HCT116 (cell line): Measurements from ENCODE around the gene UBL4B. TPM values are rescaled to one million over a fixed set of nuclear protein-coding genes. Genes with fewer than 3 reads are reported as not detected.

ENCODE experiments used
- ATAC-seq: fragments of 200-7000 bp; cut with Tn5 transposase; 2 replicates; pipeline ENCODE4 v1.9.1; 2020; ENCODE audit warnings: mild to moderate bottlenecking, moderate library complexity
- BruUV-seq: library from RNA; stranded (reverse); fragments of 400-500 nt; replicated peaks from 2 replicates; lab custom pipeline; 2021; lab: Mats Ljungman, UMichigan
- CTCF ChIA-PET: fragments of 300-600 bp; sonication (Branson Sonifier 250); formaldehyde crosslinking; loops from one replicate; lab custom pipeline; 2021; ENCODE audit warnings: antibody characterized with exemption; lab: Charles Lee
- POLR2A ChIA-PET: fragments of 300-600, 350-600 bp; sonication (Branson Sonifier 250); formaldehyde crosslinking; loops from one replicate; lab custom pipeline; 2021; ENCODE audit warnings: antibody characterized with exemption; lab: Charles Lee
- RAD21 ChIA-PET, 2 experiments: fragments of 300-600 bp; sonication (Branson Sonifier 250); formaldehyde crosslinking; loops; one replicate each; lab custom pipeline; 2023; ENCODE audit warnings: low total read pairs in 2 of 2; ENCODE audit not compliant: uncharacterized antibody in 2 of 2, unreplicated experiment in 2 of 2, low non-redundant PET in 1 of 2; lab: Charles Lee
- DNase-seq: peaks from one replicate; pipeline ENCODE4 v3.0.0-alpha.2; 2010; ENCODE audit warnings: low read depth, low spot score
- H2AFZ ChIP-seq: fragments of 200-600 bp; shearing (Covaris generic), sonication (generic); 2 replicates; pipeline ENCODE4 v1.6.1; 2017; ENCODE audit warnings: low read depth, mixed run types, mixed read lengths, antibody characterized with exemption, low read length; ENCODE audit not compliant: poor library complexity, severe bottlenecking
- H3K27ac ChIP-seq: 2 replicates; pipeline ENCODE4 v1.5.1; 2012; ENCODE audit warnings: low read depth, low read length
- H3K27me3 ChIP-seq: fragments of 200-600 bp; sonication (generic); 2 replicates; pipeline ENCODE4 v1.6.1; 2016; ENCODE audit warnings: mixed run types, low read length, mixed read lengths; ENCODE audit not compliant: insufficient read depth
- H3K36me3 ChIP-seq, 2 experiments: fragments of 200-500 bp in 1 of 2; fragments of 200-600 bp in 1 of 2; sonication (Bioruptor generic) in 1 of 2; sonication (generic) in 1 of 2; 2 replicates each; pipeline versions ENCODE4 v1.5.1 to v1.6.1; 2014 to 2016; ENCODE audit warnings: low read length in 2 of 2, inconsistent platforms in 1 of 2, mixed read lengths in 1 of 2, mixed run types in 1 of 2; ENCODE audit not compliant: insufficient read depth in 2 of 2, control insufficient read depth in 1 of 2
- H3K4me1 ChIP-seq, 2 experiments: fragments of 200-600 bp in 1 of 2; sonication (generic) in 1 of 2; 2 replicates each; pipeline versions ENCODE4 v1.5.1 to v1.6.1; 2012 to 2017; ENCODE audit warnings: low read length in 2 of 2, inconsistent platforms in 1 of 2, mild to moderate bottlenecking in 1 of 2, mixed read lengths in 1 of 2, mixed run types in 1 of 2, moderate library complexity in 1 of 2; ENCODE audit not compliant: insufficient read depth in 2 of 2, control insufficient read depth in 1 of 2
- H3K4me2 ChIP-seq: fragments of 200-600 bp; sonication (generic); 2 replicates; pipeline ENCODE4 v1.6.1; 2017; ENCODE audit warnings: mixed run types, low read length, mixed read lengths
- H3K4me3 ChIP-seq, 2 experiments: fragments of 200-600 bp in 1 of 2; sonication (generic) in 1 of 2; replicated peaks in 1 of 2; 2 replicates each; pipeline ENCODE4 v1.5.1; 2011 to 2016; ENCODE audit warnings: low read length in 2 of 2, control low read depth in 1 of 2, low read depth in 1 of 2, mild to moderate bottlenecking in 1 of 2, mixed read lengths in 1 of 2, mixed run types in 1 of 2
- H3K79me2 ChIP-seq: fragments of 200-600 bp; sonication (generic); 2 replicates; pipeline ENCODE4 v1.6.1; 2017; ENCODE audit warnings: mild to moderate bottlenecking, mixed run types, low read length, moderate library complexity, mixed read lengths; ENCODE audit not compliant: insufficient read depth
- H3K9ac ChIP-seq: fragments of 200-600 bp; sonication (generic); 2 replicates; pipeline ENCODE4 v1.6.1; 2016; ENCODE audit warnings: low read length, mixed read lengths
- H3K9me2 ChIP-seq: fragments of 200-600 bp; sonication (generic), shearing (Covaris generic); 2 replicates; pipeline ENCODE4 v1.6.1; 2017; ENCODE audit warnings: mixed run types, mild to moderate bottlenecking, moderate library complexity; ENCODE audit not compliant: insufficient read depth
- H3K9me3 ChIP-seq, 2 experiments: fragments of 200-500 bp in 1 of 2; fragments of 200-600 bp in 1 of 2; sonication (Bioruptor generic) in 1 of 2; sonication (generic) in 1 of 2; 2 replicates each; pipeline ENCODE4 v1.6.1; 2014 to 2017; ENCODE audit warnings: low read length in 2 of 2, mixed read lengths in 2 of 2, inconsistent platforms in 1 of 2, low read depth in 1 of 2, mild to moderate bottlenecking in 1 of 2, mixed run types in 1 of 2, moderate library complexity in 1 of 2; ENCODE audit not compliant: control insufficient read depth in 1 of 2, insufficient read depth in 1 of 2
- H4K20me1 ChIP-seq: fragments of 200-600 bp; sonication (generic), shearing (Covaris generic); 2 replicates; pipeline ENCODE4 v1.6.1; 2017; ENCODE audit warnings: mixed run types, mild to moderate bottlenecking, moderate library complexity; ENCODE audit not compliant: insufficient read depth
- ATF3 ChIP-seq: IDR thresholded peaks from 2 replicates; pipeline ENCODE4 v1.6.1; 2012
- CBX3 ChIP-seq: IDR thresholded peaks from 2 replicates; pipeline ENCODE4 v1.6.1; 2012; ENCODE audit warnings: low read depth
- CEBPB ChIP-seq: IDR thresholded peaks from 2 replicates; pipeline ENCODE4 v1.6.1; 2012; ENCODE audit warnings: low read depth
- CTCF ChIP-seq, 3 experiments: fragments of 200-600 bp in 1 of 3; sonication (generic) in 1 of 3; IDR thresholded peaks in 2 of 3; conservative IDR thresholded peaks in 1 of 3; 2 replicates each; pipeline ENCODE4 v1.5.1; 2012 to 2017; ENCODE audit warnings: low read depth in 2 of 3, low read length in 2 of 3, antibody characterized with exemption in 1 of 3, borderline replicate concordance in 1 of 3, control low read depth in 1 of 3, mild to moderate bottlenecking in 1 of 3, mixed read lengths in 1 of 3, mixed run types in 1 of 3, moderate library complexity in 1 of 3; ENCODE audit not compliant: insufficient read depth in 1 of 3
- EGR1 ChIP-seq: IDR thresholded peaks from 2 replicates; pipeline ENCODE4 v1.6.1; 2012; ENCODE audit warnings: low read depth
- EZH2 ChIP-seq: fragments of 200-600 bp; sonication (generic); IDR thresholded peaks from 2 replicates; pipeline ENCODE4 v1.6.1; 2017; ENCODE audit warnings: antibody characterized with exemption, mixed run types
- EZH2phosphoT487 ChIP-seq: fragments of 200-600 bp; IDR thresholded peaks from 2 replicates; pipeline ENCODE4 v1.6.1; 2018; ENCODE audit warnings: antibody characterized with exemption, borderline replicate concordance
- FOSL1 ChIP-seq: IDR thresholded peaks from 2 replicates; pipeline ENCODE4 v1.6.1; 2012; ENCODE audit warnings: low read depth
- MAX ChIP-seq: IDR thresholded peaks from 2 replicates; pipeline ENCODE4 v1.6.1; 2012
- POLR2A ChIP-seq: IDR thresholded peaks from 2 replicates; pipeline ENCODE4 v1.7.0; 2011; ENCODE audit warnings: borderline replicate concordance; ENCODE audit not compliant: insufficient read depth, insufficient read length; ENCODE audit errors: extremely low read depth
- REST ChIP-seq: IDR thresholded peaks from 2 replicates; pipeline ENCODE4 v1.6.1; 2012; ENCODE audit warnings: low read depth
- SIN3A ChIP-seq: IDR thresholded peaks from 2 replicates; pipeline ENCODE4 v1.6.1; 2012; ENCODE audit warnings: low read depth
- SP1 ChIP-seq: IDR thresholded peaks from 2 replicates; pipeline ENCODE4 v1.6.1; 2012; ENCODE audit warnings: low read depth
- SRF ChIP-seq: IDR thresholded peaks from 2 replicates; pipeline ENCODE4 v1.6.1; 2012; ENCODE audit warnings: low read depth
- YY1 ChIP-seq: IDR thresholded peaks from 2 replicates; pipeline ENCODE4 v1.6.1; 2011; ENCODE audit warnings: low read length, low read depth, moderate library complexity, mild to moderate bottlenecking; ENCODE audit not compliant: insufficient replicate concordance; ENCODE audit errors: extremely low read depth
- ZNF274 ChIP-seq: fragments of 200-500 bp; sonication (Bioruptor generic); IDR thresholded peaks from 2 replicates; pipeline ENCODE4 v1.6.1; 2014; ENCODE audit warnings: mild to moderate bottlenecking, low read depth, low read length, inconsistent platforms
- intact Hi-C: fragments of 100-400 bp; cut with micrococcal nuclease; formaldehyde crosslinking; loops from 2 replicates; pipeline ENCODE4 v1.10.0; 2022
- total RNA-seq: library from RNA; stranded (reverse); gene quantifications from one replicate; pipeline ENCODE4 v1.2.1, GENCODE V29; 2021; ENCODE audit not compliant: unreplicated experiment

Gene UBL4B
- total RNA-seq, 1 experiment from 2014 or later = 0.57 TPM

DNA sequence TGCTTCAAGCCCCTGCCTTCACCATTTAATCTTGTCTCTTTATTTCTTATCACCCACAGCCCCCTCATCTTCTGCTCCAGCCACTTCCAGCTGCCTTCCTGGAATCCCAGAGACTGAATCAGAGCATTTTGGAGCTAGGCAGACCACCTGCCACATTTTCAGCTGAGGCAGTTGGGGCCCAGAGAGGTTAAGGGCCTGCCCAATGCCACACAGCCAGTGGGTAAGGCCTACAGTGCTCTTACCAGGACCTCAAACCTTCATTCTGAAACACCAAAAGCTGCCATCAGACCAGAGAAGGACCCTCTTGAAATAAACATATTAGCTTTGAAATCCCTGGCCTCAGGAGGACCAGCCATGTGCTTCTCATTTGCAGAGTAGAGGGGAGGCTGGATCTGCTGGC, 20.4 kb downstream of the UBL4B start:
- H3K9me2 ChIP-seq = no peaks in the 10 kb centered on the region
- CTCF ChIA-PET = no interaction called here
- BruUV-seq = no TSS peak
- peaks cover 2 to 8% of the 10 kb centered on the region in 2 experiments; a peak in 1 of 4 replicates for H3K4me1 ChIP-seq
- no peak overlapping the region for H3K4me3 ChIP-seq
- H3K36me3 ChIP-seq = no peaks in the 10 kb centered on the region
- H3K9me3 ChIP-seq = no peaks in the 10 kb centered on the region
- RAD21 ChIA-PET = no interaction called here
- no peak overlapping the region for H2AFZ ChIP-seq
- intact Hi-C loops = no loop called here
- H4K20me1 ChIP-seq = no peaks in the 10 kb centered on the region
- peaks cover 17% of the 10 kb centered on the region for H3K27me3 ChIP-seq
- TF ChIP-seq ATF3 (no peak), CTCF (IDR thresholded peaks at IDR 0.05 in 2 of 3, conservative IDR thresholded peaks at IDR 0.05 in 1 of 3; ENCODE audit: borderline replicate concordance in 1 of 3, insufficient read depth in 1 of 3, low read depth in 2 of 3, low read length in 2 of 3) (no peak), ZNF274 (no peak), REST (no peak), SRF (no peak), SIN3A (no peak), EZH2 (no peak), MAX (no peak), CEBPB (no peak), EGR1 (no peak), EZH2phosphoT487 (no peak), FOSL1 (no peak), SP1 (no peak), CBX3 (no peak), YY1 (no peak), POLR2A (no peak)
- H3K9ac ChIP-seq = no peak overlapping the region
- no peak for DNase-seq
- no peak overlapping the region for H3K4me2 ChIP-seq
- H3K27ac ChIP-seq = no peak overlapping the region
- H3K79me2 ChIP-seq = no peaks in the 10 kb centered on the region
- POLR2A ChIA-PET = no interaction called here
- no peak for ATAC-seq
